Subcutaneous abdominal adipose tissue (tissue), 5 donors: ENCODE results near the gene SCUBE2.

Experiments
- H3K27ac ChIP-seq: one replicate; pipeline ENCODE4 v1.7.0; 2013; ENCODE audit warnings: low read depth, mild to moderate bottlenecking, inconsistent platforms, low read length, moderate library complexity
- H3K27me3 ChIP-seq, 5 donors: one replicate each; pipeline ENCODE4 v1.7.0; 2013; ENCODE audit warnings: low read length in 5 of 5, inconsistent platforms in 1 of 5; ENCODE audit not compliant: control insufficient read depth in 5 of 5, insufficient read depth in 4 of 5
- H3K36me3 ChIP-seq, 5 donors: one replicate each; pipeline ENCODE4 v1.7.0; 2013; ENCODE audit warnings: low read length in 5 of 5; ENCODE audit not compliant: control insufficient read depth in 5 of 5, insufficient read depth in 5 of 5
- H3K4me1 ChIP-seq, 5 donors: one replicate each; pipeline ENCODE4 v1.7.0; 2013; ENCODE audit warnings: low read length in 5 of 5, mild to moderate bottlenecking in 3 of 5, moderate library complexity in 1 of 5; ENCODE audit not compliant: control insufficient read depth in 5 of 5, insufficient read depth in 5 of 5
- H3K4me3 ChIP-seq, 5 donors: one replicate each; pipeline ENCODE4 v1.7.0; 2013; ENCODE audit warnings: low read length in 5 of 5, low read depth in 1 of 5
- H3K9ac ChIP-seq, 5 donors: one replicate each; pipeline ENCODE4 v1.7.0; 2013; ENCODE audit warnings: low read length in 5 of 5, mild to moderate bottlenecking in 4 of 5, moderate library complexity in 3 of 5
- H3K9me3 ChIP-seq, 5 donors: one replicate each; pipeline ENCODE4 v1.7.0; 2013; ENCODE audit warnings: low read length in 5 of 5; ENCODE audit not compliant: control insufficient read depth in 5 of 5
- donor health status: healthy.
- donor health status: healthy.
- donor health status: healthy.
- donor health status: healthy.
- donor health status: healthy.

Gene SCUBE2

DNA sequence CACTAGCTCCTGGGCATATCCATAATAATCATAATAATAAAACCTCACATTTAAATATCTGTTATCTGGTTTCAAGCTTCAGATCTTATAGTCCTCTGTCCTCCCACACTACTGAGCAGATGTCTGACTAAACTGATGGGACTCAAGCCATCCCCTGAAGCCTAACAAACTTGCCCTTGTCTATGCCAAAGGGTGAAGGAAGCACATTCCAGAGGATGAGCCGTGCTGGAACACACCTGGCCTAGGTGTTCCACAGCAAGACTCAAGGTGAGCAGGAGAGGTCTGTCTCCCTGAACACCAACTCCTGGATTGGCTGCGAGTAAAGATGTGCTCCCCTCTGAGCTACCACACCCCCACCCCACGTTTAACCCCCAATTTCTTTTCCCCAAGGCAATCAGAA is 14.7 kb downstream of the SCUBE2 start:
- H3K27me3 ChIP-seq: no peaks in the 10 kb centered on the region
- H3K9ac ChIP-seq: no peak overlapping the region
- no peaks in the 10 kb centered on the region for H3K9me3 ChIP-seq
- no peak overlapping the region for H3K27ac ChIP-seq
- peaks cover 2 to 14% (median 7%) of the 10 kb centered on the region in 5 donors for H3K36me3 ChIP-seq
- no peak overlapping the region for H3K4me3 ChIP-seq
- H3K4me1 ChIP-seq: peaks cover 0 to 6% (median 0%) of the 10 kb centered on the region in 5 donors

- Histone ChIP-seq H3K36me3 (peaks cover 2 to 15% (median 7%) of the 10 kb centered on the region in 5 donors), H3K4me1 (peaks cover 0 to 6% (median 0%) of the 10 kb centered on the region in 5 donors), H3K4me3 (no peak overlapping the region), H3K9ac (no peak overlapping the region), H3K27me3 (no peaks in the 10 kb centered on the region), H3K27ac (no peak overlapping the region), H3K9me3 (no peaks in the 10 kb centered on the region)
Measured at GRCh38 chr11:9076046-9076445, 15.4 kb downstream of the SCUBE2 start.

GRCh38 chr11:9075556-9075955 is 15.8 kb downstream of the SCUBE2 start:
- Histone ChIP-seq H3K4me1 (peaks cover 0 to 6% (median 0%) of the 10 kb centered on the region in 5 donors), H3K4me3 (no peak overlapping the region), H3K27ac (no peak overlapping the region), H3K9me3 (no peaks in the 10 kb centered on the region), H3K9ac (no peak overlapping the region), H3K27me3 (no peaks in the 10 kb centered on the region), H3K36me3 (peaks cover 2 to 19% (median 7%) of the 10 kb centered on the region in 5 donors)

DNA sequence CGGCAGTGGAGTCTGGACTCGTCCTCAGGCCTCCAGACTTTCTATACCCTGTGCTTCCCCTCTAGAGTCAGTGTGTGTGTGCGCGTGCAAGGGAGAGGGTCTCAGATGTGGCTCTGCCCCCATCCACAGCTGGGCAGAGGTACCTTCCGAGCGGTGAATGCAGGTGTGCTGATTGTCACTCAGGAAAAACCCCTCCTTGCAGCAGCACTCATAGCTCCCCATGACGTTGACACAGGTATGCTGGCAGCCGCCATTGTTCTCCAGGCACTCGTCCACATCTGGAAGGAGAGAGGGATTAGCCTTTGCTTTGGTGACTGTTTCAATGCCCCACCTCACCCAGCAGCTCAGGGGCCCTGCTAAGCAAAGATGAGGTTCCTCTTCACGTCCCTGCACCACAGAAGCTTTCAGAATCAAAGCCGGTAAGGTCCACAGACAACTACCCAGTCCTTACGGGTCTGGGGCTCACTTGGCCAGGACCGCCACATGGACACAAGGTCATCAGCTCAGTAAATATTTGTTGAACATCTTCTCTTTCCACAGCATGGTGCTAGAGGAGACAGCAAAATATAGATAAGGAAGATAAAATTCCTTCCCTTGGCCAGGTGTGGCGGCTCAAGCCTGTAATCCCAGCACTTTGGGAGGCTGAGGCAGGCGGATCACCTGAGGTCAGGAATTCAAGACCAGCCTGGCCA is 16.9 kb downstream of the SCUBE2 start:
- no peak overlapping the region for H3K4me3 ChIP-seq
- H3K27ac ChIP-seq: no peak overlapping the region
- no peaks in the 10 kb centered on the region for H3K9me3 ChIP-seq
- H3K36me3 ChIP-seq: peaks cover 2 to 21% (median 12%) of the 10 kb centered on the region in 5 donors
- no peaks in the 10 kb centered on the region for H3K27me3 ChIP-seq
- H3K4me1 ChIP-seq: peaks cover 0 to 6% (median 0%) of the 10 kb centered on the region in 5 donors
- H3K9ac ChIP-seq: no peak overlapping the region

DNA sequence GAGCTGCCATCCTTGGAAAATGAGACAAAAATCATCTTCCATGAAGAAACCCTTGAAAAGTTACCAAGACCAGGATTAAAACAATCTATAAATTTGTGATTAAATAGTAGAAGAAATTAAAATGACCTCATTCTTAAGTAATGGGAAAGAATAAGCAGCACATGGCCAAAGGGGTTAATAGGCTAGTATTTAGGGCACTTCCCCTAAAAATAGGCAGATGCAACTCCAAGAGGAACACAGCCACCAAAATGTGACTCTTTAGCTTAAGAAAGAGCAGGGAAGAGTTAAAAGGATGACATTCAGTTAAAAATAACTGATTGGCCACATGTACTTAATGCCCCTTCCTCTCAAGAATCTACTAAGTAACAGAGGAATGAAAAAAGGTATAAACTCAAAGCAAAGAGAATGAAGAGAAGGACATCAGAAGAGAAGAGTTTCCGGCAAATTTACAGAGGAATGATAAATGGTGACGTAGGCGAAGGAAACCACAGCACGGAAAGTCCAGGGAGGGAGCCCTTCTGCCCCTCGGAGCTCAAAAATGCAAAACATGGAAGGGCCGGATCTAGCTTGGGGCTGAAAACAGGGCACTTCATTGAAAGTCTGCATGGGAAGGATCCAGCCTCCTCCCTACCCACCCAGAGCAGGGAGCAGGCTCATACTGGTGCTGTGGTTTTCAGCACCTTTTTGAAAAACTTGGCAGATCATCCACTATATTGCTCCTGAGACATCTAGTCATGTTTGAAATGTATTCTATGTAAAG is 17.8 kb downstream of the SCUBE2 start:
- H3K9ac ChIP-seq: no peak overlapping the region
- H3K4me3 ChIP-seq: no peak overlapping the region
- no peaks in the 10 kb centered on the region for H3K9me3 ChIP-seq
- H3K4me1 ChIP-seq: peaks cover 0 to 6% (median 0%) of the 10 kb centered on the region in 5 donors
- no peaks in the 10 kb centered on the region for H3K27me3 ChIP-seq
- peaks cover 0 to 28% (median 17%) of the 10 kb centered on the region in 5 donors for H3K36me3 ChIP-seq
- H3K27ac ChIP-seq: no peak overlapping the region

GRCh38 chr11:9072626-9073176 is 18.7 kb downstream of the SCUBE2 start:
- Histone ChIP-seq H3K4me1 (no peaks in the 10 kb centered on the region), H3K4me3 (no peak overlapping the region), H3K27ac (no peak overlapping the region), H3K36me3 (peaks cover 0 to 37% (median 17%) of the 10 kb centered on the region in 5 donors), H3K9me3 (no peaks in the 10 kb centered on the region), H3K9ac (no peak overlapping the region), H3K27me3 (no peaks in the 10 kb centered on the region)

- peaks cover 0 to 3% (median 1%) of the 10 kb centered on the region in 5 donors for H3K4me1 ChIP-seq
- no peak overlapping the region for H3K9ac ChIP-seq
- H3K36me3 ChIP-seq: peaks cover 0 to 39% (median 17%) of the 10 kb centered on the region in 5 donors
- H3K27ac ChIP-seq: no peak overlapping the region
- no peaks in the 10 kb centered on the region for H3K27me3 ChIP-seq
- H3K9me3 ChIP-seq: no peaks in the 10 kb centered on the region
- no peak overlapping the region for H3K4me3 ChIP-seq
Measured at GRCh38 chr11:9071692-9072091, 19.7 kb downstream of the SCUBE2 start.

- Histone ChIP-seq H3K36me3 (peaks cover 0 to 43% (median 23%) of the 10 kb centered on the region in 5 donors), H3K27me3 (no peaks in the 10 kb centered on the region), H3K4me3 (no peak overlapping the region), H3K9me3 (no peaks in the 10 kb centered on the region), H3K9ac (no peak overlapping the region), H3K4me1 (peaks cover 0 to 10% (median 9%) of the 10 kb centered on the region in 5 donors), H3K27ac (no peak overlapping the region)
Measured at GRCh38 chr11:9070749-9071491, 20.5 kb downstream of the SCUBE2 start.

DNA sequence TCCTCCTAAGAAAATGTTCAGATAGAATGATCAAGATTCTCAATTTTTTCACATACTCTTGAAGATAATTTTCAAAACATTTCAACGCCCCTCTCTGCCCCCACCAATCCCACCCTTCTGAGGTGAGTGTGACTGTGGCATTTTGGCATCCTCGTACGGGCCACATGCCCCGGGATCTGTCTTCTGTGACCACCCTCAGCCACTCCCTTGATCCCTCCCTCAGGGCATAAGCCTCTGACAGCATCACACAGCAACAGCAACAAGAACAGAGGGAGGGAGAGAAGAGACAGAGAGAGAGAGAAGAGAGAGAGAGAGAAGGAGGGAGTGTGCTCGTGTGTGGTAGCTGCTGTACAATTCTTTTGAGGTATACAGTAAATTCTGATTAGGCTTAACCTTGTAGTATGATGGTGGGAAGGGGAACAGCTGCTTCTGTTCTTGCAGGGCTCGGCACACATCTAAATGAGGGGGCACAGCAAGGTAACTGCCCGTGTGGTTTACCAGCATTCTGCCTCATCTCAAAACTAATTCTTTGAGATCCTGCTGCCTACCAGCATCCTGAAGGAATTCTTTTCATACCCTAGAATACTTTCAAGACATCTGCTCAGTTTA is 21.4 kb downstream of the SCUBE2 start:
- Histone ChIP-seq H3K4me1 (peaks cover 0 to 19% (median 17%) of the 10 kb centered on the region in 5 donors), H3K27ac (no peak overlapping the region), H3K36me3 (peaks cover 0 to 43% (median 23%) of the 10 kb centered on the region in 5 donors), H3K9ac (no peak overlapping the region), H3K27me3 (no peaks in the 10 kb centered on the region), H3K9me3 (no peaks in the 10 kb centered on the region), H3K4me3 (no peak overlapping the region)
